Epithelial cell of esophagus (primary cell): Measurements from ENCODE around the gene LBX2.
"Not testable (repeated sequence)": the region's sequence is repeated elsewhere in the genome, so short reads cannot be mapped to it uniquely, and the experiment has no call there.

ENCODE experiments used
- DNase-seq: peaks from one replicate; pipeline ENCODE4 v3.0.0; 2010; ENCODE audit warnings: low read depth
- H3K4me3 ChIP-seq: 2 replicates; pipeline ENCODE4 v1.5.1; 2011; ENCODE audit warnings: mild to moderate bottlenecking, low read length, control low read depth
- CTCF ChIP-seq: IDR thresholded peaks from 2 replicates; pipeline ENCODE4 v1.5.1; 2011; ENCODE audit warnings: low read depth, mild to moderate bottlenecking, low read length, control low read depth, inconsistent platforms; ENCODE audit not compliant: insufficient read depth; ENCODE audit errors: missing control alignments

The LBX2 gene

GRCh38 chr2:74488643-74489481 is 10.5 kb downstream of the LBX2 start:
- H3K4me3 ChIP-seq = no peak overlapping the region
- DNase-seq = no peak
- TF ChIP-seq CTCF = no peak

- no peak for TF ChIP-seq CTCF
- no peak overlapping the region for H3K4me3 ChIP-seq
- no peak for DNase-seq
Measured at GRCh38 chr2:74486141-74486540, 13.3 kb downstream of the LBX2 start.

GRCh38 chr2:74483675-74484164 is 15.7 kb downstream of the LBX2 start:
- H3K4me3 ChIP-seq = peak overlapping the region; percentile 97
- DNase-seq = not testable (repeated sequence)

GRCh38 chr2:74482801-74483674 is 16.4 kb downstream of the LBX2 start, which contains the start of the genes CCDC142 and TTC31:
CCDC142 (minus strand) TSS chr2:74482998; CDS start chr2:74482837, 161 bp downstream.
TTC31 (plus strand) TSS chr2:74483081; CDS start chr2:74483096, 15 bp downstream.
- peak within 1 kb of the TSS; percentile 97 for H3K4me3 ChIP-seq
- peak; percentile 96 for DNase-seq
- TF ChIP-seq CTCF = peak; percentile 92

- no peak for TF ChIP-seq CTCF
- DNase-seq = peak; percentile 39
Measured at GRCh38 chr2:74481961-74482800, 17.2 kb downstream of the LBX2 start.

GRCh38 chr2:74481431-74481830 is 18.0 kb downstream of the LBX2 start:
- H3K4me3 ChIP-seq = peak overlapping the region; percentile 97
- no peak for DNase-seq
- TF ChIP-seq CTCF = no peak

More at GRCh38 chr2:74481961-74482800, 17.2 kb downstream of the LBX2 start:
- peak overlapping the region; percentile 97 for H3K4me3 ChIP-seq

GRCh38 chr2:74474899-74475298 is 24.5 kb downstream of the LBX2 start:
- peak; percentile 35 for TF ChIP-seq CTCF
- H3K4me3 ChIP-seq = no peak overlapping the region
- DNase-seq = no peak
